ENCODE data around the gene PLCH1. TPM values are rescaled to one million over a fixed set of nuclear protein-coding genes. Genes with fewer than 3 reads are reported as not detected.
A peak's percentile ranks its signal among the peaks of the same experiment; 100 is the strongest.

Gene PLCH1
- total and polyA plus RNA-seq, 2 of the 8 experiments (the other 6 are each of a cell fraction or from before 2014, with no cell fraction given): 5.8 to 17.2 TPM

DNA sequence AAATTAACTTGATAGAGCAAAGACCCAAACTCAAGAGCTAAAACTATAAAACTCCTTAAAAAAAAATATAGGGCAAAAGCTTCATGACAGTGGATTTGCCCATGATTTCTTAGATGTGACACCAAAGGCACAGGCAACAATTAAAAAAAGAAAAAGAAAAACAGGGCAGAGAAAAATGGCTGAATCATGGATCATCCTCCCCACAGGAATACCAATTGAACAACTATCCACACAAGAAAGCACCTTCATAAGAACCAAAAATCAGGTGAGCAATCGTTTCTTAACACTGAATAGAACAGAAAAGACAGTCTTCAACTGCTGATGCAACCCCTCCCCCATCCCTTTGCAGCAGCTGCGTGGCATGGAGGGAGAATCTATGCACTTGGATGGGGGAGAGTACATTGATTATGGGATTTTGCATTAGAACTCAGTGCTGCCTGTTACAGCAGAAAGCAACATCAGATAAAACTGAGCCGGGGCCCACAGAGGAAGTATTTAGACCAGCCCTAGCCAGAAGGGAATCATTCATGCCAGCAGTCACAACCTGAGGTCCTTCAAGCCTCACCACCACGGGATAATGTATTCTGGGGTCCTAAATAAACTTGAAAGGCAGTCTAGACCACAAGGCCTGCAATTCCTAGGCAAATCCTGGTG, 45.5 kb upstream of the PLCH1 start:
- Histone ChIP-seq H3K4ac (replicated peaks; ENCODE audit: insufficient read length, low read depth, low read length) (no peak overlapping the region), H4K91ac (replicated peaks; ENCODE audit: insufficient read length, low read length) (no peak overlapping the region), H4K20me1 (replicated peaks in 1 of 2; ENCODE audit: control insufficient read depth in 1 of 2, insufficient read depth in 2 of 2, low read length in 2 of 2) (no peaks in the 10 kb centered on the region), H3K36me3 (ENCODE audit: control insufficient read depth in 2 of 4, insufficient read depth in 4 of 4, low read length in 3 of 4) (no peaks in the 10 kb centered on the region), H3K4me3 (ENCODE audit: extremely low read depth in 1 of 4, insufficient read depth in 2 of 4, low read depth in 3 of 4, low read length in 4 of 4) (no peak overlapping the region), H3K4me1 (replicated peaks in 1 of 4; ENCODE audit: control insufficient read depth in 3 of 4, insufficient read depth in 4 of 4, low read length in 3 of 4) (peaks cover 0 to 7% (median 3%) of the 10 kb centered on the region in 4 experiments; a peak in 4 of 7 replicates), H3K27me3 (replicated peaks in 1 of 4; ENCODE audit: control insufficient read depth in 3 of 4, extremely low read depth in 1 of 4, insufficient read depth in 3 of 4, low read length in 3 of 4) (no peaks in the 10 kb centered on the region), H3K23ac (ENCODE audit: insufficient read length) (no peak overlapping the region), H3K9ac (replicated peaks in 1 of 4; ENCODE audit: extremely low read depth in 1 of 4, low read depth in 3 of 4, low read length in 3 of 4) (no peak overlapping the region), H2BK15ac (ENCODE audit: low read length) (no peak overlapping the region), H3K56ac (replicated peaks; ENCODE audit: insufficient read length, low read depth, low read length) (no peak overlapping the region), H2AK5ac (ENCODE audit: low read depth, low read length) (0 out of 2 replicates have a peak overlapping the region, but pooled peaks have one; percentile 1), H3K18ac (ENCODE audit: extremely low read depth, low read length) (0 out of 2 replicates have a peak overlapping the region, but pooled peaks have one; percentile 13), H3K9me3 (ENCODE audit: insufficient read depth in 2 of 2, low read depth in 1 of 2, low read length in 1 of 2) (no peaks in the 10 kb centered on the region), H2BK20ac (ENCODE audit: low read length) (no peak overlapping the region), H3K79me2 (ENCODE audit: control insufficient read depth in 1 of 2, insufficient read depth in 2 of 2, low read length in 2 of 2) (no peaks in the 10 kb centered on the region), H3K4me2 (ENCODE audit: insufficient read depth in 1 of 2, low read depth in 2 of 2, low read length in 2 of 2) (no peak overlapping the region), H2AFZ (ENCODE audit: low read length) (no peak overlapping the region), H3K14ac (ENCODE audit: insufficient read length) (no peak overlapping the region), H3K23me2 (ENCODE audit: low read depth, low read length) (no peaks in the 10 kb centered on the region; the same call in 1 of the 2 replicates), H2BK120ac (replicated peaks; ENCODE audit: low read depth, low read length) (no peak overlapping the region), H4K5ac (ENCODE audit: insufficient read length, low read depth, low read length) (no peak overlapping the region), H3K79me1 (ENCODE audit: low read depth, low read length) (no peaks in the 10 kb centered on the region), H2BK5ac (ENCODE audit: low read depth, low read length) (peak overlapping the region; percentile 6; the same call in 1 of the 2 replicates), H3K27ac (ENCODE audit: low read depth, low read length) (no peak overlapping the region), H2BK12ac (ENCODE audit: low read depth, low read length) (peak overlapping the region; percentile 51; the same call in 1 of the 2 replicates), H4K8ac (ENCODE audit: extremely low read depth, insufficient read depth, low read length) (no peak overlapping the region)
- POLR2A ChIA-PET (ENCODE audit: partially characterized antibody): no interaction called here
- FAIRE-seq: no peak
- DNase-seq (ENCODE audit: low read depth in 1 of 2, low spot score in 2 of 2): no peak
- TF ChIP-seq KDM1A (IDR thresholded peaks at IDR 0.05; ENCODE audit: borderline replicate concordance, low read length): no peak
- TF ChIP-seq CBX8 (IDR thresholded peaks at IDR 0.05; ENCODE audit: borderline replicate concordance, low read depth, low read length): no peak
- no peak for TF ChIP-seq CHD1 (IDR thresholded peaks at IDR 0.05; ENCODE audit: low read depth, low read length)
- WGBS, 2 experiments (ENCODE audit: extremely low coverage in 1 of 2, insufficient coverage in 1 of 2, insufficient read length in 1 of 2, insufficient replicate concordance in 2 of 2, low coverage in 1 of 2, low lambda C conversion rate in 2 of 2, missing lambda C conversion rate in 1 of 2): 85% methylated on average over 4 of the region's 4 CpGs; no CpG with 5 or more reads in 1 of the 2 experiments
- CTCF ChIA-PET (ENCODE audit: partially characterized antibody): interaction anchor here (0.6 to 3.9 kb wide), 4 partner anchors 9 to 118 kb away, joined by 3 to 23 read pairs (median 4); partner anchors contain the start of gene C3orf33

Data from H1 (cell line).